K562 (cell line): Measurements from ENCODE around the gene NAA80. TPM values are rescaled to one million over a fixed set of nuclear protein-coding genes. Genes with fewer than 3 reads are reported as not detected.

Source experiments
- DMBX1 ChIP-seq: fragments of 250-450 bp; sonication (Bioruptor Pico); IDR thresholded peaks from 2 replicates; pipeline ENCODE4 v1.8.0; 2022; ENCODE audit warnings: inconsistent platforms, mild to moderate bottlenecking, moderate library complexity, borderline replicate concordance
- ILF3 ChIP-seq: fragments of 450-650 bp; IDR thresholded peaks from 2 replicates; pipeline ENCODE4 v1.6.1; 2018; ENCODE audit warnings: antibody characterized with exemption, mild to moderate bottlenecking, moderate library complexity, borderline replicate concordance
- KLF13 ChIP-seq: fragments of 450-650 bp; IDR thresholded peaks from 2 replicates; pipeline ENCODE4 v1.6.1; 2016; ENCODE audit warnings: missing genetic modification characterization, low read depth, mild to moderate bottlenecking, missing compliant biosample characterization, moderate library complexity, borderline replicate concordance
- KLF6 ChIP-seq: fragments of 250-450 bp; sonication (Bioruptor Pico); IDR thresholded peaks from 2 replicates; pipeline ENCODE4 v1.4.0; 2020; ENCODE audit warnings: mild to moderate bottlenecking, moderate library complexity, borderline replicate concordance
- MAFK ChIP-seq: IDR thresholded peaks from 2 replicates; pipeline ENCODE4 v1.6.1; 2011; ENCODE audit warnings: low read length, improper control_type of control experiment
- SRF ChIP-seq, 2 experiments: fragments of 250-450, 450-650 bp in 1 of 2; sonication (Bioruptor Pico) in 1 of 2; sonication (generic) in 1 of 2; formaldehyde crosslinking; IDR thresholded peaks; 2 replicates each; pipeline versions ENCODE4 v1.5.0 to v1.5.1; 2020 to 2022; ENCODE audit warnings: mild to moderate bottlenecking in 1 of 2, missing genetic modification reagents in 1 of 2
- U2AF1 ChIP-seq: fragments of 200-400 bp; formaldehyde crosslinking; optimal IDR thresholded peaks from 2 replicates; pipeline ENCODE3; 2017; ENCODE audit warnings: mild to moderate bottlenecking, low read depth, low read length, moderate library complexity
- ZNF239 ChIP-seq: fragments of 250-450 bp; sonication (Bioruptor Pico); IDR thresholded peaks from 2 replicates; pipeline ENCODE4 v1.4.0; 2020; ENCODE audit warnings: mild to moderate bottlenecking
- ZNF347 ChIP-seq: fragments of 450-650 bp; formaldehyde crosslinking; IDR thresholded peaks from 2 replicates; pipeline ENCODE4 v1.4.0; 2020; ENCODE audit warnings: low read depth, mild to moderate bottlenecking, moderate library complexity
- polyA plus RNA-seq, 8 experiments: library from polyadenylated mRNA; depleted of rRNA in 4 of 8; stranded (reverse) in 5 of 8; unstranded in 3 of 8; fragments of >200 nt; fragmentation: Nextera tagmentation in 2 of 8; fragmentation: Illumina TruSeq in 1 of 8; extraction: Ambion mirVana in 2 of 8; extraction: Trizol in 1 of 8; gene quantifications; 2 replicates each; pipeline versions ENCODE4 v1.2.1 to v1.2.3, GENCODE V29; 2011 to 2014; ENCODE audit warnings: inconsistent platforms in 1 of 8, missing spikeins in 1 of 8
- total RNA-seq, 7 experiments: library from RNA; depleted of rRNA in 6 of 7; stranded (reverse); fragments of >200 nt in 6 of 7; fragmentation: Illumina TruSeq in 2 of 7; extraction: Trizol in 2 of 7; gene quantifications; 2 replicates each; pipeline versions ENCODE4 v1.2.1 to v1.2.3, GENCODE V29; 2011 to 2021; ENCODE audit warnings: low replicate concordance in 1 of 7
- TF ChIP-seq, protein P1 (sequence below): fragments of 250-450 bp; sonication (Bioruptor Pico); IDR thresholded peaks from 2 replicates; pipeline ENCODE4 v1.4.0; 2020; ENCODE audit warnings: mild to moderate bottlenecking
- TF ChIP-seq, protein P2 (sequence below): IDR thresholded peaks from 2 replicates; pipeline ENCODE4 v1.6.1; 2011; ENCODE audit not compliant: insufficient read length; ENCODE audit errors: extremely low read depth
- TF ChIP-seq, protein P3 (sequence below): fragments of 250-450 bp; sonication (Bioruptor Pico); IDR thresholded peaks from 2 replicates; pipeline ENCODE4 v1.8.0; 2021; ENCODE audit warnings: moderate library complexity, mild to moderate bottlenecking, inconsistent platforms
- TF ChIP-seq, protein P4 (sequence below), 2 experiments: IDR thresholded peaks in 1 of 2; conservative IDR thresholded peaks in 1 of 2; 2 replicates each; pipeline ENCODE4 v1.6.1; 2016; ENCODE audit warnings: low read depth in 2 of 2, mild to moderate bottlenecking in 1 of 2, missing compliant biosample characterization in 1 of 2, missing genetic modification characterization in 1 of 2, moderate library complexity in 1 of 2
- TF ChIP-seq, protein P5 (sequence below): sonication (generic); formaldehyde crosslinking; IDR thresholded peaks from 2 replicates; pipeline ENCODE4 v1.8.0; 2022; ENCODE audit warnings: missing genetic modification reagents, mild to moderate bottlenecking, moderate library complexity, borderline replicate concordance

The NAA80 gene
- total and polyA plus RNA-seq, 9 of the 15 experiments (the other 6 are each of a cell fraction or from before 2014, with no cell fraction given) = 0.82 to 24.0 (median 8.6) TPM

DNA sequence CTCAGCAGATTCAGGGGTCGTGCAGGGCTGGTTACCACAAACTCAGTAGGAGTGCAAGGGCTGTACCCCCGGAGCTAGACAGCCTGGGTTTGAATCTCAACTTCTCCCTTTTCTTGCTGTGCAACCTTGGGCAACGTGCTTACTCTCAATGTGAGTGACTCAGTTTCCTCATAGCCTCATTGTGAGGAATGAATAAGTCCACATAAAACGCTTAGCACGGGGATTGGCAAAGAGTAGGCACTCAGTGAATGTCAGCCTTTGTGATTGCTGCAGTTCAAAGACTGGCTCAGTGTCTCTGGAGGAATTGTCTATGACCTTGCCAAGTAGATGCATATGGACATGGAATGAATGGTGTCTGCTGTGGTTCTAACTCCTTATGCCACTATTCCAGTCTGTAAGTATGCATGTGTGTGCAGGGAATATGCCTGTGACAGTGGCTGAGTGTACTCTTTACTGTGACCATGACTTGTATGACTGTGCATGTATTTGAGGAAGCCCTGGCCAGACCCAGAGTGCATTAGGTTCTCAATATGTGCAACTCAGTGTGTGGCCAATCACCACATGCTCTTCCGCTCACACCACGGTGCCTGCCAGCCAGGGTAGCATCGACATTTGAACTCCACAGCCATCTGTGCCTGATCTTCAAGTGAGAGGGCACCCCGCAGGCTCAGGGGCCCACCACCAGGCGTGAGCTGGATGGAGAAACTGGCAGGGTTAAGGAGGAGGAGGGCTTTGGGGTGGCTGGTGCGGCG, 900 bp upstream of the NAA80 start (continued):
- TF ChIP-seq, protein P1, sequence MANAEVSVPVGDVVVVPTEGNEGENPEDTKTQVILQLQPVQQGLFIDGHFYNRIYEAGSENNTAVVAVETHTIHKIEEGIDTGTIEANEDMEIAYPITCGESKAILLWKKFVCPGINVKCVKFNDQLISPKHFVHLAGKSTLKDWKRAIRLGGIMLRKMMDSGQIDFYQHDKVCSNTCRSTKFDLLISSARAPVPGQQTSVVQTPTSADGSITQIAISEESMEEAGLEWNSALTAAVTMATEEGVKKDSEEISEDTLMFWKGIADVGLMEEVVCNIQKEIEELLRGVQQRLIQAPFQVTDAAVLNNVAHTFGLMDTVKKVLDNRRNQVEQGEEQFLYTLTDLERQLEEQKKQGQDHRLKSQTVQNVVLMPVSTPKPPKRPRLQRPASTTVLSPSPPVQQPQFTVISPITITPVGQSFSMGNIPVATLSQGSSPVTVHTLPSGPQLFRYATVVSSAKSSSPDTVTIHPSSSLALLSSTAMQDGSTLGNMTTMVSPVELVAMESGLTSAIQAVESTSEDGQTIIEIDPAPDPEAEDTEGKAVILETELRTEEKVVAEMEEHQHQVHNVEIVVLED (CRISPR knock-in tag) = no peak
- TF ChIP-seq ILF3 (no peak), DMBX1 (CRISPR knock-in tag) (no peak), ZNF239 (CRISPR knock-in tag) (no peak), KLF6 (CRISPR knock-in tag) (no peak), U2AF1 (no peak), ZNF347 (no peak), SRF (CRISPR knock-in tag; IDR thresholded peaks at IDR 0.05) (no peak), MAFK (peak; percentile 9; the same call in 1 of the 2 replicates), KLF13 (no peak)
- TF ChIP-seq, protein P2, sequence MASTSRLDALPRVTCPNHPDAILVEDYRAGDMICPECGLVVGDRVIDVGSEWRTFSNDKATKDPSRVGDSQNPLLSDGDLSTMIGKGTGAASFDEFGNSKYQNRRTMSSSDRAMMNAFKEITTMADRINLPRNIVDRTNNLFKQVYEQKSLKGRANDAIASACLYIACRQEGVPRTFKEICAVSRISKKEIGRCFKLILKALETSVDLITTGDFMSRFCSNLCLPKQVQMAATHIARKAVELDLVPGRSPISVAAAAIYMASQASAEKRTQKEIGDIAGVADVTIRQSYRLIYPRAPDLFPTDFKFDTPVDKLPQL = no peak
- TF ChIP-seq, protein P3, sequence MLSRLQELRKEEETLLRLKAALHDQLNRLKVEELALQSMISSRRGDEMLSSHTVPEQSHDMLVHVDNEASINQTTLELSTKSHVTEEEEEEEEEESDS = no peak
- TF ChIP-seq, protein P4, sequence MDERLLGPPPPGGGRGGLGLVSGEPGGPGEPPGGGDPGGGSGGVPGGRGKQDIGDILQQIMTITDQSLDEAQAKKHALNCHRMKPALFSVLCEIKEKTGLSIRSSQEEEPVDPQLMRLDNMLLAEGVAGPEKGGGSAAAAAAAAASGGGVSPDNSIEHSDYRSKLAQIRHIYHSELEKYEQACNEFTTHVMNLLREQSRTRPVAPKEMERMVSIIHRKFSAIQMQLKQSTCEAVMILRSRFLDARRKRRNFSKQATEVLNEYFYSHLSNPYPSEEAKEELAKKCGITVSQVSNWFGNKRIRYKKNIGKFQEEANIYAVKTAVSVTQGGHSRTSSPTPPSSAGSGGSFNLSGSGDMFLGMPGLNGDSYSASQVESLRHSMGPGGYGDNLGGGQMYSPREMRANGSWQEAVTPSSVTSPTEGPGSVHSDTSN (CRISPR knock-in tag; IDR thresholded peaks at IDR 0.05; ENCODE audit: low read depth) = no peak
- TF ChIP-seq, protein P4 (tag; conservative IDR thresholded peaks at IDR 0.05; ENCODE audit: low read depth) = no peak
- TF ChIP-seq, protein P5, sequence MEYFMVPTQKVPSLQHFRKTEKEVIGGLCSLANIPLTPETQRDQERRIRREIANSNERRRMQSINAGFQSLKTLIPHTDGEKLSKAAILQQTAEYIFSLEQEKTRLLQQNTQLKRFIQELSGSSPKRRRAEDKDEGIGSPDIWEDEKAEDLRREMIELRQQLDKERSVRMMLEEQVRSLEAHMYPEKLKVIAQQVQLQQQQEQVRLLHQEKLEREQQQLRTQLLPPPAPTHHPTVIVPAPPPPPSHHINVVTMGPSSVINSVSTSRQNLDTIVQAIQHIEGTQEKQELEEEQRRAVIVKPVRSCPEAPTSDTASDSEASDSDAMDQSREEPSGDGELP = no peak
